ENCODE measurements around the gene ATOSB. TPM values are rescaled to one million over a fixed set of nuclear protein-coding genes. Genes with fewer than 3 reads are reported as not detected.

The ATOSB gene
- total RNA-seq, 8 experiments from 2014 or later = 16.1 to 39.3 (median 23.2) TPM

GRCh38 chr9:35140093-35140492 lies 24.4 kb upstream of the ATOSB start:
- no peak overlapping the region for H3K27ac ChIP-seq
- 40 to 78% (median 59%) methylated on average over 1 to 2 of the region's 2 CpGs; no CpG with 5 or more reads in 2 of the 10 experiments for WGBS, 10 experiments
- in situ Hi-C loops (cut with MboI; ENCODE audit: low pct_unique_long_range_greater_than_20kb in 2 of 9, low sequenced_read_pairs in 9 of 9, unreplicated experiment in 9 of 9) = no loop called here
- H3K4me1 ChIP-seq (replicated peaks in 1 of 2) = no peaks in the 10 kb centered on the region
- no peak for ATAC-seq (replicated peaks in 6 of 8)
- H3K4me3 ChIP-seq = no peak overlapping the region

- in situ Hi-C loops (cut with MboI; ENCODE audit: low pct_unique_long_range_greater_than_20kb in 2 of 9, low sequenced_read_pairs in 9 of 9, unreplicated experiment in 9 of 9) = no loop called here
- WGBS, 10 experiments = 25 to 93% (median 81%) methylated on average over 1 to 8 of the region's 8 CpGs
- no peaks in the 10 kb centered on the region for H3K4me1 ChIP-seq (replicated peaks in 1 of 2)
- H3K27ac ChIP-seq = no peak overlapping the region
- ATAC-seq (replicated peaks in 6 of 8) = no peak
- H3K4me3 ChIP-seq = no peak overlapping the region
These were observed 21.2 kb upstream of the ATOSB start for GRCh38 chr9:35136866-35137265.

DNA sequence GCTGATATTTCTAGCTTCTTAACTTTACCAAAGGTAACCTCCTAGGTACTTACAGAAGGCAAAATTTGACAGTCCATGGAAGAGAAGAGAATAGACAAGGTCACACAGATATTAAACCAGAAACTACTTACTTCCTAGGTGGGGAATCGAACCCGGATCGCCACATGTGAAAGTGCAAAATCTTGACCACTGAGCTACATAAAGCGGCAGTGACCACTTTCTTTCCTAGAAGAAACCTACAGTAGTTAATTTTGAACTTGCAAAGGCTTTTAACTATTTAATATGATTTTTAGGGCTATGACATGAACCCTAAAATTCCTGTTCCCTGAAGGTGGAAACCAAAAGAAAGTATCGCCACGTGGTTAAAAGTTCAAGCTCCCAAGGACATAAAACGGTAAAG lies 20.3 kb upstream of the ATOSB start:
- WGBS, 10 experiments = 40 to 100% (median 91%) methylated on average over 1 to 7 of the region's 7 CpGs; no CpG with 5 or more reads in 2 of the 10 experiments
- Histone ChIP-seq H3K27ac (no peak overlapping the region), H3K4me1 (replicated peaks in 1 of 2) (no peaks in the 10 kb centered on the region), H3K4me3 (no peak overlapping the region)
- no peak for ATAC-seq (replicated peaks in 6 of 8)
- in situ Hi-C loops (cut with MboI; ENCODE audit: low pct_unique_long_range_greater_than_20kb in 2 of 9, low sequenced_read_pairs in 9 of 9, unreplicated experiment in 9 of 9) = no loop called here

DNA sequence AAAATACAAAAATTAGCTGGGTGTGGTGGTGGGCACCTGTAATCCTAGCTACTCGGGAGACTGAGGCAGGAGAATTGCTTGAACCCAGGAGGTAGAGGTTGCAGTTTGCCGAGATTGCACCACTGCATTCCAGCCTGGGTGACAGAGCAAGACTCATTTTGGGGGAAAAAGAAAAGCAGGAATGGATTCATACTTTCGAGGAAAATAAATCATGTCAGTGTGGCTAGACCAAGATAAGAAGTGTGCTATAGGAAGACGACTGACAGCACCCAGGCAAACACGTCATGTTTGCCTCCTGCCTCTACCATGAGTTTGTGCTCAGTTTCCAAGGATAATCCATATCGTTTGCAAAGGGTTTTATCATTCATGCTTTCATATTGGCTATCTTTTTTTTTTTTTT lies 19.3 kb upstream of the ATOSB start:
- no peaks in the 10 kb centered on the region for H3K4me1 ChIP-seq (replicated peaks in 1 of 2)
- in situ Hi-C loops (cut with MboI; ENCODE audit: low pct_unique_long_range_greater_than_20kb in 2 of 9, low sequenced_read_pairs in 9 of 9, unreplicated experiment in 9 of 9) = no loop called here
- H3K4me3 ChIP-seq = no peak overlapping the region
- ATAC-seq (replicated peaks in 6 of 8) = no peak
- no peak overlapping the region for H3K27ac ChIP-seq
- 6 to 90% (median 65%) methylated on average over 1 to 6 of the region's 6 CpGs; no CpG with 5 or more reads in 1 of the 10 experiments for WGBS, 10 experiments

- Histone ChIP-seq H3K4me1 (replicated peaks in 1 of 2) (peaks cover 11 to 17% of the 10 kb centered on the region in 2 donors), H3K4me3 (peak overlapping the region; percentile 47 to 72 (median 53)), H3K27ac (peak overlapping the region; percentile 36 to 79)
- ATAC-seq (replicated peaks in 6 of 8) = peak; percentile 21 to 42 (median 32)
- 0 to 90% (median 38%) methylated on average over 2 to 20 of the region's 30 CpGs; no CpG with 5 or more reads in 1 of the 10 experiments for WGBS, 10 experiments
- in situ Hi-C loops (cut with MboI; ENCODE audit: low pct_unique_long_range_greater_than_20kb in 2 of 9, low sequenced_read_pairs in 9 of 9, unreplicated experiment in 9 of 9) = loop anchor here in 4 of 9 experiments (10.0 to 25.0 kb wide), 4 partner anchors 138 to 370 kb away; partner anchors contain the start of gene RUSC2 (in 3 of the 4)
These were observed 1.4 kb upstream of the ATOSB start for GRCh38 chr9:35116898-35117551.

- H3K4me1 ChIP-seq (replicated peaks in 1 of 2) = peaks cover 15 to 17% of the 10 kb centered on the region in 2 donors
- in situ Hi-C loops (cut with MboI; ENCODE audit: low pct_unique_long_range_greater_than_20kb in 2 of 9, low sequenced_read_pairs in 9 of 9, unreplicated experiment in 9 of 9) = loop anchor here in 4 of 9 experiments (10.0 to 25.0 kb wide), 4 partner anchors 138 to 371 kb away; partner anchors contain the start of gene RUSC2 (in 3 of the 4)
- WGBS, 10 experiments = 0 to 17% (median 3%) methylated on average over 2 to 9 of the region's 12 CpGs; no CpG with 5 or more reads in 4 of the 10 experiments
These were observed 856 bp upstream of the ATOSB start for GRCh38 chr9:35116539-35116897.

GRCh38 chr9:35114840-35115628 lies 628 bp downstream of the ATOSB start:
- in situ Hi-C loops (cut with MboI; ENCODE audit: low pct_unique_long_range_greater_than_20kb in 2 of 9, low sequenced_read_pairs in 9 of 9, unreplicated experiment in 9 of 9) = loop anchor here in 4 of 9 experiments (10.0 to 25.0 kb wide), 4 partner anchors 140 to 372 kb away; partner anchors contain the start of gene RUSC2 (in 3 of the 4)
- Histone ChIP-seq H3K4me3 (peak overlapping the region; percentile 47 to 72 (median 53)), H3K27ac (peak overlapping the region; percentile 90 to 92), H3K4me1 (replicated peaks in 1 of 2) (peaks cover 20 to 25% of the 10 kb centered on the region in 2 donors)
- WGBS, 10 experiments = 0 to 50% methylated on average over 2 of the region's 12 CpGs; no CpG with 5 or more reads in 8 of the 10 experiments
- ATAC-seq (replicated peaks in 6 of 8) = peak in 1 of 8 experiments; percentile 0

More at GRCh38 chr9:35116539-35116897, 856 bp upstream of the ATOSB start:
- Histone ChIP-seq H3K27ac (peak overlapping the region; percentile 36 to 79), H3K4me3 (peak overlapping the region; percentile 47 to 72 (median 53))
- peak; percentile 0 to 10 (median 2) for ATAC-seq (replicated peaks in 6 of 8)

- H3K27ac ChIP-seq = peak overlapping the region; percentile 90 to 92
- H3K4me3 ChIP-seq = peak overlapping the region; percentile 47 to 72 (median 53)
- WGBS, 10 experiments = 0 to 4% (median 0%) methylated on average over 1 to 4 of the region's 5 CpGs; no CpG with 5 or more reads in 7 of the 10 experiments
- peak; percentile 37 to 65 (median 55) for ATAC-seq (replicated peaks in 6 of 8)
- peaks cover 20 to 25% of the 10 kb centered on the region in 2 donors for H3K4me1 ChIP-seq (replicated peaks in 1 of 2)
- in situ Hi-C loops (cut with MboI; ENCODE audit: low pct_unique_long_range_greater_than_20kb in 2 of 9, low sequenced_read_pairs in 9 of 9, unreplicated experiment in 9 of 9) = loop anchor here in 4 of 9 experiments (10.0 to 25.0 kb wide), 4 partner anchors 141 to 373 kb away; partner anchors contain the start of gene RUSC2 (in 3 of the 4)
These were observed 1.4 kb downstream of the ATOSB start for GRCh38 chr9:35114113-35114839.

- Histone ChIP-seq H3K27ac (peak overlapping the region in 1 of 2 donors; percentile 59), H3K4me1 (replicated peaks in 1 of 2) (peaks cover 20 to 25% of the 10 kb centered on the region in 2 donors), H3K4me3 (peak overlapping the region in 2 of 5 donors; percentile 26 to 83)
- in situ Hi-C loops (cut with MboI; ENCODE audit: low pct_unique_long_range_greater_than_20kb in 2 of 9, low sequenced_read_pairs in 9 of 9, unreplicated experiment in 9 of 9) = loop anchor here in 4 of 9 experiments (10.0 to 25.0 kb wide), 4 partner anchors 142 to 375 kb away; partner anchors contain the start of gene RUSC2 (in 3 of the 4)
- WGBS, 10 experiments = 0 to 100% (median 79%) methylated on average over 1 to 2 of the region's 3 CpGs; no CpG with 5 or more reads in 2 of the 10 experiments
- ATAC-seq (replicated peaks in 6 of 8) = no peak
These were observed 3.2 kb downstream of the ATOSB start for GRCh38 chr9:35112257-35113020.

DNA sequence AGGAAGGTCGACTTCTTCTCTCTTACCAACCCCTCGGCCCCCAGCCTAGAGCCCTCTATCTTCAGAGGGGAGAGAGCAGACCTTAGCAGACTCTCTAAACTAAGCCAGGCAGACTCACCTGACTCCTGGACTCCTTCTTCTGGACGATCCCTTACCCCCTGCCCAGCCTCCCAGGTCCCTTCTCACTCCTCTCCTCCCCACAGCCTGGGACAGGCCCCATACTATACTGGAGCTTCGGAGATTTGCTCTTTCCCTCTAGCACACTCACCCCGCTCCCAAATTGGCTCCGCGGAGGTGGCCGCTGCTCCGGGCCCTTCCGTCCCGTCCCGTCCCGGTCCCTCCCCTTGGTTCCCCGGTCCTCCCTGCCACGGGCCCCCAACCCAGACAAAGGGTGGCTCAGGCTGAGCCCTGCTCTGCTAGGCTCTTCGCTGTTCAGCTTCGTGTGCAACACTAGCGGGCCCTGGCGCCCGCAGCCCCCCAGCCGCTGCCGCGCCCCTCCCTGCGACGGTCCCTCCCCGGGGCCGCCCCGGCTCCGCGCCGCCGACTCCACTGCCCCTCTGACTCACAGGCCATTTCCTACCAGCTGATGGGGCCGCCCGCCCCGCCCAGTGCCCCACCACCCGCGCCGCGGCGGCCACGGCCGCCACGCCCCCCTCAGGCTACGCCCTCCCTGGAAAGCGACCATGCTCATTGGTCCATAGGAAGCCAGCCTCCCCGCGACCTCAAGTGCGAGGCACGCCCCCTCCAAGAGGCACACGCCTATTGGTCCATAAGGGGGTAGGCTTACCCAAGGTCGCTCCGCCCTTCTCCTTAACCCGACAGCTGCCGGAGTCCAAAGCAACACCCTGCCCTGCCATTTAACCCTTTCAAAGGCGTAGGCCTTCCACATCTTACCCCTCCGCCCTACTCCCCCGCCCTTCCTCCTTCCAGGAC lies 4.4 kb downstream of the ATOSB start:
- peaks cover 20 to 22% of the 10 kb centered on the region in 2 donors for H3K4me1 ChIP-seq (replicated peaks in 1 of 2)
- H3K27ac ChIP-seq = peak overlapping the region; percentile 2 to 59
- in situ Hi-C loops (cut with MboI; ENCODE audit: low pct_unique_long_range_greater_than_20kb in 2 of 9, low sequenced_read_pairs in 9 of 9, unreplicated experiment in 9 of 9) = loop anchor here in 4 of 9 experiments (10.0 to 25.0 kb wide), 4 partner anchors 144 to 376 kb away; partner anchors contain the start of gene RUSC2 (in 3 of the 4)
- WGBS, 10 experiments = 0 to 7% (median 0%) methylated on average over 1 to 3 of the region's 57 CpGs; no CpG with 5 or more reads in 4 of the 10 experiments
- ATAC-seq (replicated peaks in 6 of 8) = peak; percentile 40 to 62 (median 54)
- peak overlapping the region; percentile 49 to 83 (median 66) for H3K4me3 ChIP-seq

Measured in motor neuron (in vitro differentiated cells).